WTC11 (cell line): ENCODE measurements around the gene CTIF. TPM values are rescaled to one million over a fixed set of nuclear protein-coding genes. Genes with fewer than 3 reads are reported as not detected.

Source experiments
- ATAC-seq: fragments of 200-7000 bp; cut with Tn5 transposase; 2 replicates; pipeline ENCODE4 v1.10.0; 2021; ENCODE audit warnings: mild to moderate bottlenecking, moderate library complexity
- CTCF ChIA-PET: fragments of 300-600 bp; sonication (Branson Sonifier 250); formaldehyde crosslinking; loops from one replicate; lab custom pipeline; 2021; ENCODE audit warnings: antibody characterized with exemption; lab: Charles Lee
- POLR2A ChIA-PET: fragments of 350-600 bp; sonication (Branson Sonifier 250); formaldehyde crosslinking; loops from one replicate; lab custom pipeline; 2021; ENCODE audit warnings: antibody characterized with exemption; lab: Charles Lee
- DNase-seq: peaks from one replicate; pipeline ENCODE4 v3.0.0; 2021; ENCODE audit warnings: low spot score
- H3K27ac Mint-ChIP-seq: 2 replicates; pipeline ENCODE4 v1.8.0; 2021; ENCODE audit warnings: mixed read lengths
- H3K27me3 Mint-ChIP-seq: 2 replicates; pipeline ENCODE4 v1.8.0; 2021; ENCODE audit warnings: low read depth, mild to moderate bottlenecking, moderate library complexity, mixed read lengths
- H3K36me3 Mint-ChIP-seq: 2 replicates; pipeline ENCODE4 v1.8.0; 2021; ENCODE audit warnings: mixed read lengths
- H3K4me1 Mint-ChIP-seq: 2 replicates; pipeline ENCODE4 v1.8.0; 2022; ENCODE audit warnings: mixed read lengths
- H3K4me3 Mint-ChIP-seq: 2 replicates; pipeline ENCODE4 v1.8.0; 2021; ENCODE audit warnings: mild to moderate bottlenecking, moderate library complexity, mixed read lengths
- H3K9me3 Mint-ChIP-seq: 2 replicates; pipeline ENCODE4 v1.8.0; 2021; ENCODE audit warnings: mixed read lengths
- CREM ChIP-seq: sonication (generic); formaldehyde crosslinking; IDR thresholded peaks from 2 replicates; pipeline ENCODE4 v1.8.1; 2022; ENCODE audit warnings: mild to moderate bottlenecking, missing genetic modification reagents, moderate library complexity
- GRHL2 ChIP-seq: fragments of 250-450 bp; sonication (Bioruptor Pico); IDR thresholded peaks from 2 replicates; pipeline ENCODE4 v1.8.0; 2022; ENCODE audit warnings: mild to moderate bottlenecking, moderate library complexity; ENCODE audit not compliant: insufficient replicate concordance, severe bottlenecking
- IRF2 ChIP-seq: sonication (generic); formaldehyde crosslinking; IDR thresholded peaks from 2 replicates; pipeline ENCODE4 v1.8.0; 2022; ENCODE audit warnings: low read depth, missing genetic modification reagents, borderline replicate concordance
- NR3C1 ChIP-seq: sonication (generic); formaldehyde crosslinking; conservative IDR thresholded peaks from 2 replicates; pipeline ENCODE4 v1.8.1; 2023; ENCODE audit warnings: low read depth, mild to moderate bottlenecking, missing genetic modification reagents
- OVOL2 ChIP-seq: fragments of 250-450 bp; sonication (Bioruptor Pico); IDR thresholded peaks from 2 replicates; pipeline ENCODE4 v1.9.0; 2021; ENCODE audit warnings: mild to moderate bottlenecking, borderline replicate concordance
- PRRX2 ChIP-seq: fragments of 250-450 bp; sonication (Bioruptor Pico); IDR thresholded peaks from 2 replicates; pipeline ENCODE4 v1.8.0; 2021; ENCODE audit warnings: mild to moderate bottlenecking
- TP53 ChIP-seq: sonication (generic); formaldehyde crosslinking; IDR thresholded peaks from 2 replicates; pipeline ENCODE4 v1.8.1; 2023; ENCODE audit warnings: mild to moderate bottlenecking, missing genetic modification reagents
- ZNF396 ChIP-seq: fragments of 250-450 bp; sonication (Bioruptor Pico); IDR thresholded peaks from 2 replicates; pipeline ENCODE4 v1.8.0; 2021; ENCODE audit warnings: mild to moderate bottlenecking, moderate library complexity, borderline replicate concordance
- ZNF671 ChIP-seq: fragments of 250-450 bp; sonication (Bioruptor Pico); IDR thresholded peaks from 2 replicates; pipeline ENCODE4 v1.8.0; 2021; ENCODE audit warnings: mild to moderate bottlenecking
- total RNA-seq: library from RNA; stranded (reverse); gene quantifications from 3 replicates; pipeline ENCODE4 v1.2.3, GENCODE V29; 2021
- TF ChIP-seq, protein P1 (sequence below): sonication (generic); formaldehyde crosslinking; IDR thresholded peaks from 2 replicates; pipeline ENCODE4 v1.8.0; 2022; ENCODE audit warnings: mild to moderate bottlenecking, missing genetic modification reagents
- TF ChIP-seq, protein P2 (sequence below): sonication (generic); formaldehyde crosslinking; conservative IDR thresholded peaks from 2 replicates; pipeline ENCODE4 v1.8.1; 2023; ENCODE audit warnings: mild to moderate bottlenecking, low read depth, missing genetic modification reagents, moderate library complexity
- TF ChIP-seq, protein P3 (sequence below): fragments of 250-450 bp; sonication (Bioruptor Pico); IDR thresholded peaks from 2 replicates; pipeline ENCODE4 v1.9.0; 2021; ENCODE audit warnings: mild to moderate bottlenecking
- TF ChIP-seq, protein P4 (sequence below): fragments of 200-600 bp; IDR thresholded peaks from 2 replicates; pipeline ENCODE4 v1.8.0; 2022; ENCODE audit warnings: antibody characterized with exemption
- TF ChIP-seq, protein P5 (sequence below): fragments of 250-450 bp; sonication (Bioruptor Pico); IDR thresholded peaks from 2 replicates; pipeline ENCODE4 v1.8.0; 2021; ENCODE audit warnings: mild to moderate bottlenecking
- TF ChIP-seq, protein P6 (sequence below): sonication (generic); formaldehyde crosslinking; IDR thresholded peaks from 2 replicates; pipeline ENCODE4 v1.8.0; 2023; ENCODE audit warnings: mild to moderate bottlenecking, missing genetic modification reagents

The CTIF gene
- total RNA-seq, 1 experiment from 2014 or later = 28.5 TPM

DNA sequence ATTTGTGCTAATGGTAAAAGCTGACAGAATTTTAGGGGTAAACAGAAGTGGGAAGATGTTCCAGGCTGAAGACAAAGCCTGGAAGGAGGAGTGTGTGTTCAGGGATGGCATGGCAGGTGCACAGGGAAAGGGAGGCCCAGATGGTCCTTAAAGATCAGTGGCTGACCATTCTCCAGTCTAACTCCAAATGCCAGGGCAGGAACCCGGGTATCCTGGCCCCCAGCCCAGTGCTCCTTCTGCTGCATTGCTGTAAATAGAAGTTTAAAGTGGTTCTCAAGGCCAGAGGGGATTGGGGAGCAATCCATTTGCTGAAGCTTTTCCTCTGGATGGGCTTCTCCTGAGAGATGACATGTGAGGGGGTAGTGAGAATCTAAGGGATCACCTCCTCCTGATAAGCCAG is 158.6 kb downstream of the CTIF start:
- H3K27me3 Mint-ChIP-seq = no peaks in the 10 kb centered on the region
- TF ChIP-seq, protein P1, sequence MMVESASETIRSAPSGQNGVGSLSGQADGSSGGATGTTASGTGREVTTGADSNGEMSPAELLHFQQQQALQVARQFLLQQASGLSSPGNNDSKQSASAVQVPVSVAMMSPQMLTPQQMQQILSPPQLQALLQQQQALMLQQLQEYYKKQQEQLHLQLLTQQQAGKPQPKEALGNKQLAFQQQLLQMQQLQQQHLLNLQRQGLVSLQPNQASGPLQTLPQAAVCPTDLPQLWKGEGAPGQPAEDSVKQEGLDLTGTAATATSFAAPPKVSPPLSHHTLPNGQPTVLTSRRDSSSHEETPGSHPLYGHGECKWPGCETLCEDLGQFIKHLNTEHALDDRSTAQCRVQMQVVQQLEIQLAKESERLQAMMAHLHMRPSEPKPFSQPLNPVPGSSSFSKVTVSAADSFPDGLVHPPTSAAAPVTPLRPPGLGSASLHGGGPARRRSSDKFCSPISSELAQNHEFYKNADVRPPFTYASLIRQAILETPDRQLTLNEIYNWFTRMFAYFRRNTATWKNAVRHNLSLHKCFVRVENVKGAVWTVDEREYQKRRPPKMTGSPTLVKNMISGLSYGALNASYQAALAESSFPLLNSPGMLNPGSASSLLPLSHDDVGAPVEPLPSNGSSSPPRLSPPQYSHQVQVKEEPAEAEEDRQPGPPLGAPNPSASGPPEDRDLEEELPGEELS = no peak
- TF ChIP-seq, protein P2, sequence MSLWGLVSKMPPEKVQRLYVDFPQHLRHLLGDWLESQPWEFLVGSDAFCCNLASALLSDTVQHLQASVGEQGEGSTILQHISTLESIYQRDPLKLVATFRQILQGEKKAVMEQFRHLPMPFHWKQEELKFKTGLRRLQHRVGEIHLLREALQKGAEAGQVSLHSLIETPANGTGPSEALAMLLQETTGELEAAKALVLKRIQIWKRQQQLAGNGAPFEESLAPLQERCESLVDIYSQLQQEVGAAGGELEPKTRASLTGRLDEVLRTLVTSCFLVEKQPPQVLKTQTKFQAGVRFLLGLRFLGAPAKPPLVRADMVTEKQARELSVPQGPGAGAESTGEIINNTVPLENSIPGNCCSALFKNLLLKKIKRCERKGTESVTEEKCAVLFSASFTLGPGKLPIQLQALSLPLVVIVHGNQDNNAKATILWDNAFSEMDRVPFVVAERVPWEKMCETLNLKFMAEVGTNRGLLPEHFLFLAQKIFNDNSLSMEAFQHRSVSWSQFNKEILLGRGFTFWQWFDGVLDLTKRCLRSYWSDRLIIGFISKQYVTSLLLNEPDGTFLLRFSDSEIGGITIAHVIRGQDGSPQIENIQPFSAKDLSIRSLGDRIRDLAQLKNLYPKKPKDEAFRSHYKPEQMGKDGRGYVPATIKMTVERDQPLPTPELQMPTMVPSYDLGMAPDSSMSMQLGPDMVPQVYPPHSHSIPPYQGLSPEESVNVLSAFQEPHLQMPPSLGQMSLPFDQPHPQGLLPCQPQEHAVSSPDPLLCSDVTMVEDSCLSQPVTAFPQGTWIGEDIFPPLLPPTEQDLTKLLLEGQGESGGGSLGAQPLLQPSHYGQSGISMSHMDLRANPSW = no peak
- no peak for TF ChIP-seq PRRX2
- no peak for TF ChIP-seq NR3C1 (CRISPR knock-in tag)
- TF ChIP-seq, protein P3, sequence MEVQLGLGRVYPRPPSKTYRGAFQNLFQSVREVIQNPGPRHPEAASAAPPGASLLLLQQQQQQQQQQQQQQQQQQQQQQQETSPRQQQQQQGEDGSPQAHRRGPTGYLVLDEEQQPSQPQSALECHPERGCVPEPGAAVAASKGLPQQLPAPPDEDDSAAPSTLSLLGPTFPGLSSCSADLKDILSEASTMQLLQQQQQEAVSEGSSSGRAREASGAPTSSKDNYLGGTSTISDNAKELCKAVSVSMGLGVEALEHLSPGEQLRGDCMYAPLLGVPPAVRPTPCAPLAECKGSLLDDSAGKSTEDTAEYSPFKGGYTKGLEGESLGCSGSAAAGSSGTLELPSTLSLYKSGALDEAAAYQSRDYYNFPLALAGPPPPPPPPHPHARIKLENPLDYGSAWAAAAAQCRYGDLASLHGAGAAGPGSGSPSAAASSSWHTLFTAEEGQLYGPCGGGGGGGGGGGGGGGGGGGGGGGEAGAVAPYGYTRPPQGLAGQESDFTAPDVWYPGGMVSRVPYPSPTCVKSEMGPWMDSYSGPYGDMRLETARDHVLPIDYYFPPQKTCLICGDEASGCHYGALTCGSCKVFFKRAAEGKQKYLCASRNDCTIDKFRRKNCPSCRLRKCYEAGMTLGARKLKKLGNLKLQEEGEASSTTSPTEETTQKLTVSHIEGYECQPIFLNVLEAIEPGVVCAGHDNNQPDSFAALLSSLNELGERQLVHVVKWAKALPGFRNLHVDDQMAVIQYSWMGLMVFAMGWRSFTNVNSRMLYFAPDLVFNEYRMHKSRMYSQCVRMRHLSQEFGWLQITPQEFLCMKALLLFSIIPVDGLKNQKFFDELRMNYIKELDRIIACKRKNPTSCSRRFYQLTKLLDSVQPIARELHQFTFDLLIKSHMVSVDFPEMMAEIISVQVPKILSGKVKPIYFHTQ (CRISPR knock-in tag) = no peak
- no peak for TF ChIP-seq TP53 (CRISPR knock-in tag)
- TF ChIP-seq, protein P4, sequence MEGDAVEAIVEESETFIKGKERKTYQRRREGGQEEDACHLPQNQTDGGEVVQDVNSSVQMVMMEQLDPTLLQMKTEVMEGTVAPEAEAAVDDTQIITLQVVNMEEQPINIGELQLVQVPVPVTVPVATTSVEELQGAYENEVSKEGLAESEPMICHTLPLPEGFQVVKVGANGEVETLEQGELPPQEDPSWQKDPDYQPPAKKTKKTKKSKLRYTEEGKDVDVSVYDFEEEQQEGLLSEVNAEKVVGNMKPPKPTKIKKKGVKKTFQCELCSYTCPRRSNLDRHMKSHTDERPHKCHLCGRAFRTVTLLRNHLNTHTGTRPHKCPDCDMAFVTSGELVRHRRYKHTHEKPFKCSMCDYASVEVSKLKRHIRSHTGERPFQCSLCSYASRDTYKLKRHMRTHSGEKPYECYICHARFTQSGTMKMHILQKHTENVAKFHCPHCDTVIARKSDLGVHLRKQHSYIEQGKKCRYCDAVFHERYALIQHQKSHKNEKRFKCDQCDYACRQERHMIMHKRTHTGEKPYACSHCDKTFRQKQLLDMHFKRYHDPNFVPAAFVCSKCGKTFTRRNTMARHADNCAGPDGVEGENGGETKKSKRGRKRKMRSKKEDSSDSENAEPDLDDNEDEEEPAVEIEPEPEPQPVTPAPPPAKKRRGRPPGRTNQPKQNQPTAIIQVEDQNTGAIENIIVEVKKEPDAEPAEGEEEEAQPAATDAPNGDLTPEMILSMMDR = no peak
- TF ChIP-seq GRHL2 (CRISPR knock-in tag) = no peak
- TF ChIP-seq, protein P5, sequence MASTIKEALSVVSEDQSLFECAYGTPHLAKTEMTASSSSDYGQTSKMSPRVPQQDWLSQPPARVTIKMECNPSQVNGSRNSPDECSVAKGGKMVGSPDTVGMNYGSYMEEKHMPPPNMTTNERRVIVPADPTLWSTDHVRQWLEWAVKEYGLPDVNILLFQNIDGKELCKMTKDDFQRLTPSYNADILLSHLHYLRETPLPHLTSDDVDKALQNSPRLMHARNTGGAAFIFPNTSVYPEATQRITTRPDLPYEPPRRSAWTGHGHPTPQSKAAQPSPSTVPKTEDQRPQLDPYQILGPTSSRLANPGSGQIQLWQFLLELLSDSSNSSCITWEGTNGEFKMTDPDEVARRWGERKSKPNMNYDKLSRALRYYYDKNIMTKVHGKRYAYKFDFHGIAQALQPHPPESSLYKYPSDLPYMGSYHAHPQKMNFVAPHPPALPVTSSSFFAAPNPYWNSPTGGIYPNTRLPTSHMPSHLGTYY = no peak
- TF ChIP-seq OVOL2 (CRISPR knock-in tag) = no peak
- TF ChIP-seq ZNF671 = no peak
- TF ChIP-seq IRF2 (CRISPR knock-in tag) = no peak
- no peak for TF ChIP-seq ZNF396
- no peak for TF ChIP-seq CREM (CRISPR knock-in tag)
- TF ChIP-seq, protein P6, sequence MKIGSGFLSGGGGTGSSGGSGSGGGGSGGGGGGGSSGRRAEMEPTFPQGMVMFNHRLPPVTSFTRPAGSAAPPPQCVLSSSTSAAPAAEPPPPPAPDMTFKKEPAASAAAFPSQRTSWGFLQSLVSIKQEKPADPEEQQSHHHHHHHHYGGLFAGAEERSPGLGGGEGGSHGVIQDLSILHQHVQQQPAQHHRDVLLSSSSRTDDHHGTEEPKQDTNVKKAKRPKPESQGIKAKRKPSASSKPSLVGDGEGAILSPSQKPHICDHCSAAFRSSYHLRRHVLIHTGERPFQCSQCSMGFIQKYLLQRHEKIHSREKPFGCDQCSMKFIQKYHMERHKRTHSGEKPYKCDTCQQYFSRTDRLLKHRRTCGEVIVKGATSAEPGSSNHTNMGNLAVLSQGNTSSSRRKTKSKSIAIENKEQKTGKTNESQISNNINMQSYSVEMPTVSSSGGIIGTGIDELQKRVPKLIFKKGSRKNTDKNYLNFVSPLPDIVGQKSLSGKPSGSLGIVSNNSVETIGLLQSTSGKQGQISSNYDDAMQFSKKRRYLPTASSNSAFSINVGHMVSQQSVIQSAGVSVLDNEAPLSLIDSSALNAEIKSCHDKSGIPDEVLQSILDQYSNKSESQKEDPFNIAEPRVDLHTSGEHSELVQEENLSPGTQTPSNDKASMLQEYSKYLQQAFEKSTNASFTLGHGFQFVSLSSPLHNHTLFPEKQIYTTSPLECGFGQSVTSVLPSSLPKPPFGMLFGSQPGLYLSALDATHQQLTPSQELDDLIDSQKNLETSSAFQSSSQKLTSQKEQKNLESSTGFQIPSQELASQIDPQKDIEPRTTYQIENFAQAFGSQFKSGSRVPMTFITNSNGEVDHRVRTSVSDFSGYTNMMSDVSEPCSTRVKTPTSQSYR (CRISPR knock-in tag) = no peak
- CTCF ChIA-PET = no interaction called here
- ATAC-seq = no peak
- H3K4me3 Mint-ChIP-seq = no peak overlapping the region
- POLR2A ChIA-PET = no interaction called here
- DNase-seq = no peak
- no peaks in the 10 kb centered on the region for H3K36me3 Mint-ChIP-seq
- no peak overlapping the region for H3K27ac Mint-ChIP-seq
- H3K4me1 Mint-ChIP-seq = no peaks in the 10 kb centered on the region
- H3K9me3 Mint-ChIP-seq = no peaks in the 10 kb centered on the region
